HCT116 (cell line): ENCODE data around the gene OLFML2B. TPM values are rescaled to one million over a fixed set of nuclear protein-coding genes. Genes with fewer than 3 reads are reported as not detected.
"Not testable (repeated sequence)": the region's sequence is repeated elsewhere in the genome, so short reads cannot be mapped to it uniquely, and the experiment has no call there.

Experiments
- ATAC-seq: fragments of 200-7000 bp; cut with Tn5 transposase; 2 replicates; pipeline ENCODE4 v1.9.1; 2020; ENCODE audit warnings: mild to moderate bottlenecking, moderate library complexity
- BruUV-seq: library from RNA; stranded (reverse); fragments of 400-500 nt; replicated peaks from 2 replicates; lab custom pipeline; 2021; lab: Mats Ljungman, UMichigan
- CTCF ChIA-PET: fragments of 300-600 bp; sonication (Branson Sonifier 250); formaldehyde crosslinking; loops from one replicate; lab custom pipeline; 2021; ENCODE audit warnings: antibody characterized with exemption; lab: Charles Lee
- POLR2A ChIA-PET: fragments of 300-600, 350-600 bp; sonication (Branson Sonifier 250); formaldehyde crosslinking; loops from one replicate; lab custom pipeline; 2021; ENCODE audit warnings: antibody characterized with exemption; lab: Charles Lee
- RAD21 ChIA-PET, 2 experiments: fragments of 300-600 bp; sonication (Branson Sonifier 250); formaldehyde crosslinking; loops; one replicate each; lab custom pipeline; 2023; ENCODE audit warnings: low total read pairs in 2 of 2; ENCODE audit not compliant: uncharacterized antibody in 2 of 2, unreplicated experiment in 2 of 2, low non-redundant PET in 1 of 2; lab: Charles Lee
- DNase-seq: peaks from one replicate; pipeline ENCODE4 v3.0.0-alpha.2; 2010; ENCODE audit warnings: low read depth, low spot score
- H2AFZ ChIP-seq: fragments of 200-600 bp; shearing (Covaris generic), sonication (generic); 2 replicates; pipeline ENCODE4 v1.6.1; 2017; ENCODE audit warnings: low read depth, mixed run types, mixed read lengths, antibody characterized with exemption, low read length; ENCODE audit not compliant: poor library complexity, severe bottlenecking
- H3K27ac ChIP-seq: 2 replicates; pipeline ENCODE4 v1.5.1; 2012; ENCODE audit warnings: low read depth, low read length
- H3K27me3 ChIP-seq: fragments of 200-600 bp; sonication (generic); 2 replicates; pipeline ENCODE4 v1.6.1; 2016; ENCODE audit warnings: mixed run types, low read length, mixed read lengths; ENCODE audit not compliant: insufficient read depth
- H3K36me3 ChIP-seq, 2 experiments: fragments of 200-500 bp in 1 of 2; fragments of 200-600 bp in 1 of 2; sonication (Bioruptor generic) in 1 of 2; sonication (generic) in 1 of 2; 2 replicates each; pipeline versions ENCODE4 v1.5.1 to v1.6.1; 2014 to 2016; ENCODE audit warnings: low read length in 2 of 2, inconsistent platforms in 1 of 2, mixed read lengths in 1 of 2, mixed run types in 1 of 2; ENCODE audit not compliant: insufficient read depth in 2 of 2, control insufficient read depth in 1 of 2
- H3K4me1 ChIP-seq, 2 experiments: fragments of 200-600 bp in 1 of 2; sonication (generic) in 1 of 2; 2 replicates each; pipeline versions ENCODE4 v1.5.1 to v1.6.1; 2012 to 2017; ENCODE audit warnings: low read length in 2 of 2, inconsistent platforms in 1 of 2, mild to moderate bottlenecking in 1 of 2, mixed read lengths in 1 of 2, mixed run types in 1 of 2, moderate library complexity in 1 of 2; ENCODE audit not compliant: insufficient read depth in 2 of 2, control insufficient read depth in 1 of 2
- H3K4me2 ChIP-seq: fragments of 200-600 bp; sonication (generic); 2 replicates; pipeline ENCODE4 v1.6.1; 2017; ENCODE audit warnings: mixed run types, low read length, mixed read lengths
- H3K4me3 ChIP-seq, 2 experiments: fragments of 200-600 bp in 1 of 2; sonication (generic) in 1 of 2; replicated peaks in 1 of 2; 2 replicates each; pipeline ENCODE4 v1.5.1; 2011 to 2016; ENCODE audit warnings: low read length in 2 of 2, control low read depth in 1 of 2, low read depth in 1 of 2, mild to moderate bottlenecking in 1 of 2, mixed read lengths in 1 of 2, mixed run types in 1 of 2
- H3K79me2 ChIP-seq: fragments of 200-600 bp; sonication (generic); 2 replicates; pipeline ENCODE4 v1.6.1; 2017; ENCODE audit warnings: mild to moderate bottlenecking, mixed run types, low read length, moderate library complexity, mixed read lengths; ENCODE audit not compliant: insufficient read depth
- H3K9ac ChIP-seq: fragments of 200-600 bp; sonication (generic); 2 replicates; pipeline ENCODE4 v1.6.1; 2016; ENCODE audit warnings: low read length, mixed read lengths
- H3K9me2 ChIP-seq: fragments of 200-600 bp; sonication (generic), shearing (Covaris generic); 2 replicates; pipeline ENCODE4 v1.6.1; 2017; ENCODE audit warnings: mixed run types, mild to moderate bottlenecking, moderate library complexity; ENCODE audit not compliant: insufficient read depth
- H3K9me3 ChIP-seq, 2 experiments: fragments of 200-500 bp in 1 of 2; fragments of 200-600 bp in 1 of 2; sonication (Bioruptor generic) in 1 of 2; sonication (generic) in 1 of 2; 2 replicates each; pipeline ENCODE4 v1.6.1; 2014 to 2017; ENCODE audit warnings: low read length in 2 of 2, mixed read lengths in 2 of 2, inconsistent platforms in 1 of 2, low read depth in 1 of 2, mild to moderate bottlenecking in 1 of 2, mixed run types in 1 of 2, moderate library complexity in 1 of 2; ENCODE audit not compliant: control insufficient read depth in 1 of 2, insufficient read depth in 1 of 2
- H4K20me1 ChIP-seq: fragments of 200-600 bp; sonication (generic), shearing (Covaris generic); 2 replicates; pipeline ENCODE4 v1.6.1; 2017; ENCODE audit warnings: mixed run types, mild to moderate bottlenecking, moderate library complexity; ENCODE audit not compliant: insufficient read depth
- ATF3 ChIP-seq: IDR thresholded peaks from 2 replicates; pipeline ENCODE4 v1.6.1; 2012
- CBX3 ChIP-seq: IDR thresholded peaks from 2 replicates; pipeline ENCODE4 v1.6.1; 2012; ENCODE audit warnings: low read depth
- EGR1 ChIP-seq: IDR thresholded peaks from 2 replicates; pipeline ENCODE4 v1.6.1; 2012; ENCODE audit warnings: low read depth
- EZH2 ChIP-seq: fragments of 200-600 bp; sonication (generic); IDR thresholded peaks from 2 replicates; pipeline ENCODE4 v1.6.1; 2017; ENCODE audit warnings: antibody characterized with exemption, mixed run types
- EZH2phosphoT487 ChIP-seq: fragments of 200-600 bp; IDR thresholded peaks from 2 replicates; pipeline ENCODE4 v1.6.1; 2018; ENCODE audit warnings: antibody characterized with exemption, borderline replicate concordance
- MAX ChIP-seq: IDR thresholded peaks from 2 replicates; pipeline ENCODE4 v1.6.1; 2012
- RAD21 ChIP-seq: IDR thresholded peaks from 2 replicates; pipeline ENCODE4 v1.6.1; 2012; ENCODE audit warnings: low read depth, mild to moderate bottlenecking
- REST ChIP-seq: IDR thresholded peaks from 2 replicates; pipeline ENCODE4 v1.6.1; 2012; ENCODE audit warnings: low read depth
- SIN3A ChIP-seq: IDR thresholded peaks from 2 replicates; pipeline ENCODE4 v1.6.1; 2012; ENCODE audit warnings: low read depth
- YY1 ChIP-seq: IDR thresholded peaks from 2 replicates; pipeline ENCODE4 v1.6.1; 2011; ENCODE audit warnings: low read length, low read depth, moderate library complexity, mild to moderate bottlenecking; ENCODE audit not compliant: insufficient replicate concordance; ENCODE audit errors: extremely low read depth
- ZBTB33 ChIP-seq: IDR thresholded peaks from 2 replicates; pipeline ENCODE4 v1.6.1; 2011; ENCODE audit warnings: mild to moderate bottlenecking, low read length, moderate library complexity; ENCODE audit not compliant: insufficient replicate concordance; ENCODE audit errors: extremely low read depth
- ZFX ChIP-seq: fragments of 450-650 bp; IDR thresholded peaks from 2 replicates; pipeline ENCODE4 v1.6.1; 2017
- ZNF274 ChIP-seq: fragments of 200-500 bp; sonication (Bioruptor generic); IDR thresholded peaks from 2 replicates; pipeline ENCODE4 v1.6.1; 2014; ENCODE audit warnings: mild to moderate bottlenecking, low read depth, low read length, inconsistent platforms
- intact Hi-C: fragments of 100-400 bp; cut with micrococcal nuclease; formaldehyde crosslinking; loops from 2 replicates; pipeline ENCODE4 v1.10.0; 2022
- total RNA-seq: library from RNA; stranded (reverse); gene quantifications from one replicate; pipeline ENCODE4 v1.2.1, GENCODE V29; 2021; ENCODE audit not compliant: unreplicated experiment

OLFML2B gene
- total RNA-seq, 1 experiment from 2014 or later = 1.3 TPM

- TF ChIP-seq ATF3 = no peak
- TF ChIP-seq ZBTB33 = no peak
- no peak for TF ChIP-seq EZH2
Measured at GRCh38 chr1:162018418-162018817, 5.3 kb downstream of the OLFML2B start (continued).

GRCh38 chr1:162017791-162018190, 5.9 kb downstream of the OLFML2B start:
- H3K9me2 ChIP-seq, H3K36me3 ChIP-seq, BruUV-seq, H3K27me3 ChIP-seq, CTCF ChIA-PET, H4K20me1 ChIP-seq, intact Hi-C loops, H3K9me3 ChIP-seq, H3K4me3 ChIP-seq, RAD21 ChIA-PET, DNase-seq, H2AFZ ChIP-seq, POLR2A ChIA-PET, H3K27ac ChIP-seq, H3K9ac ChIP-seq, H3K79me2 ChIP-seq, H3K4me2 ChIP-seq, ATAC-seq, H3K4me1 ChIP-seq: not testable (repeated sequence)

GRCh38 chr1:162016631-162017030, 7.0 kb downstream of the OLFML2B start:
- Histone ChIP-seq H3K36me3 (no peaks in the 10 kb centered on the region), H3K4me1 (peaks cover 0 to under 1% of the 10 kb centered on the region in 2 experiments; a peak in 2 of 4 replicates), H2AFZ (no peak overlapping the region), H3K4me2 (no peak overlapping the region), H3K9ac (no peak overlapping the region), H4K20me1 (no peaks in the 10 kb centered on the region), H3K27ac (no peak overlapping the region), H3K79me2 (no peaks in the 10 kb centered on the region), H3K9me3 (0 out of 4 replicates have a peak, but pooled peaks cover 0 to 3% of the 10 kb centered on the region in 2 experiments), H3K4me3 (no peak overlapping the region), H3K9me2 (no peaks in the 10 kb centered on the region), H3K27me3 (no peaks in the 10 kb centered on the region)
- DNase-seq (no peak), ATAC-seq (peak; percentile 59)
- POLR2A ChIA-PET = no interaction called here
- no TSS peak for BruUV-seq
- intact Hi-C loops = no loop called here
- RAD21 ChIA-PET = no interaction called here
- CTCF ChIA-PET = no interaction called here
- TF ChIP-seq YY1 (no peak), ZNF274 (no peak), EGR1 (no peak), SIN3A (no peak), EZH2 (no peak), REST (no peak), CBX3 (no peak), RAD21 (no peak), ZFX (no peak), MAX (no peak), EZH2phosphoT487 (no peak)
